ENCODE measurements around the gene TLR2. TPM values are rescaled to one million over a fixed set of nuclear protein-coding genes. Genes with fewer than 3 reads are reported as not detected.

TLR2 gene
- total RNA-seq, 1 experiment from 2014 or later = 7.1 TPM

- intact Hi-C loops (cut with micrococcal nuclease) = no loop called here
- TF ChIP-seq EZH2phosphoT487 (IDR thresholded peaks at IDR 0.05; ENCODE audit: borderline replicate concordance, low read length) (no peak), EZH2 (IDR thresholded peaks at IDR 0.05; ENCODE audit: low read length, unreplicated experiment) (no peak), CTCF (conservative IDR thresholded peaks at IDR 0.05; ENCODE audit: low read depth, low read length) (no peak)
- POLR2A ChIA-PET (ENCODE audit: unreplicated experiment) = no interaction called here
- CTCF ChIA-PET = no interaction called here
- BruUV-seq (replicated peaks) = no TSS peak
- no peak overlapping the region for H3K4me3 ChIP-seq (ENCODE audit: low read length)
- no peak overlapping the region for H3K9ac ChIP-seq (ENCODE audit: low read length)
- no peaks in the 10 kb centered on the region for H3K27me3 ChIP-seq (ENCODE audit: low read length)
- no peak overlapping the region for H2AFZ ChIP-seq (ENCODE audit: low read length)
- no peak for DNase-seq
- H3K9me3 ChIP-seq (ENCODE audit: low read length) = no peaks in the 10 kb centered on the region
- no peaks in the 10 kb centered on the region for H3K9me2 ChIP-seq (replicated peaks; ENCODE audit: low read length)
- H3K27ac ChIP-seq (ENCODE audit: low read length) = no peak overlapping the region
- ATAC-seq = no peak
- H3K4me2 ChIP-seq (ENCODE audit: low read length) = no peak overlapping the region
- peaks cover 26% of the 10 kb centered on the region for H3K4me1 ChIP-seq (ENCODE audit: insufficient read depth, low read length)
- no peaks in the 10 kb centered on the region for H3K36me3 ChIP-seq (ENCODE audit: low read depth, low read length)
- no peaks in the 10 kb centered on the region for H4K20me1 ChIP-seq (ENCODE audit: low read length)
- H3K79me2 ChIP-seq (ENCODE audit: low read length) = no peaks in the 10 kb centered on the region
- peaks cover 7% of the 10 kb centered on the region for H3F3A ChIP-seq (ENCODE audit: low read length, unreplicated experiment)
These were observed 29.0 kb upstream of the TLR2 start for GRCh38 chr4:153655002-153655541.

- no peaks in the 10 kb centered on the region for H4K20me1 ChIP-seq (ENCODE audit: low read length)
- H3K4me2 ChIP-seq (ENCODE audit: low read length) = no peak overlapping the region
- H3K27me3 ChIP-seq (ENCODE audit: low read length) = no peaks in the 10 kb centered on the region
- no peaks in the 10 kb centered on the region for H3K9me2 ChIP-seq (replicated peaks; ENCODE audit: low read length)
- no peak overlapping the region for H3K4me3 ChIP-seq (ENCODE audit: low read length)
- BruUV-seq (replicated peaks) = no TSS peak
- no peak overlapping the region for H2AFZ ChIP-seq (ENCODE audit: low read length)
- H3K79me2 ChIP-seq (ENCODE audit: low read length) = no peaks in the 10 kb centered on the region
- no peak overlapping the region for H3K9ac ChIP-seq (ENCODE audit: low read length)
- ChIA-PET CTCF (no interaction called here), POLR2A (ENCODE audit: unreplicated experiment) (no interaction called here)
- intact Hi-C loops (cut with micrococcal nuclease) = no loop called here
- DNase-seq (no peak), ATAC-seq (no peak)
- H3F3A ChIP-seq (ENCODE audit: low read length, unreplicated experiment) = peaks cover 7% of the 10 kb centered on the region
- peaks cover 26% of the 10 kb centered on the region for H3K4me1 ChIP-seq (ENCODE audit: insufficient read depth, low read length)
- no peak overlapping the region for H3K27ac ChIP-seq (ENCODE audit: low read length)
- no peaks in the 10 kb centered on the region for H3K36me3 ChIP-seq (ENCODE audit: low read depth, low read length)
- TF ChIP-seq EZH2phosphoT487 (IDR thresholded peaks at IDR 0.05; ENCODE audit: borderline replicate concordance, low read length) = no peak
- no peak for TF ChIP-seq CTCF (conservative IDR thresholded peaks at IDR 0.05; ENCODE audit: low read depth, low read length)
- TF ChIP-seq EZH2 (IDR thresholded peaks at IDR 0.05; ENCODE audit: low read length, unreplicated experiment) = no peak
- H3K9me3 ChIP-seq (ENCODE audit: low read length) = no peaks in the 10 kb centered on the region
These were observed 28.2 kb upstream of the TLR2 start for GRCh38 chr4:153655928-153656327.

GRCh38 chr4:153661215-153661822 is 22.8 kb upstream of the TLR2 start:
- CTCF ChIA-PET = no interaction called here

More at GRCh38 chr4:153661215-153661822, 22.8 kb upstream of the TLR2 start:
- Histone ChIP-seq H3K9me2 (replicated peaks; ENCODE audit: low read length) (no peaks in the 10 kb centered on the region), H3F3A (ENCODE audit: low read length, unreplicated experiment) (no peaks in the 10 kb centered on the region), H3K79me2 (ENCODE audit: low read length) (no peaks in the 10 kb centered on the region), H3K36me3 (ENCODE audit: low read depth, low read length) (no peaks in the 10 kb centered on the region), H3K9ac (ENCODE audit: low read length) (no peak overlapping the region), H4K20me1 (ENCODE audit: low read length) (no peaks in the 10 kb centered on the region), H3K4me3 (ENCODE audit: low read length) (no peak overlapping the region), H3K4me1 (ENCODE audit: insufficient read depth, low read length) (no peaks in the 10 kb centered on the region), H3K27ac (ENCODE audit: low read length) (no peak overlapping the region), H3K9me3 (ENCODE audit: low read length) (no peaks in the 10 kb centered on the region), H3K27me3 (ENCODE audit: low read length) (no peaks in the 10 kb centered on the region), H3K4me2 (ENCODE audit: low read length) (no peak overlapping the region), H2AFZ (ENCODE audit: low read length) (no peak overlapping the region)
- no peak for ATAC-seq
- intact Hi-C loops (cut with micrococcal nuclease) = no loop called here
- TF ChIP-seq EZH2 (IDR thresholded peaks at IDR 0.05; ENCODE audit: low read length, unreplicated experiment) (no peak), CTCF (conservative IDR thresholded peaks at IDR 0.05; ENCODE audit: low read depth, low read length) (no peak), EZH2phosphoT487 (IDR thresholded peaks at IDR 0.05; ENCODE audit: borderline replicate concordance, low read length) (no peak)
- POLR2A ChIA-PET (ENCODE audit: unreplicated experiment) = interaction anchor here (0.5 kb wide), 1 partner anchor 9 kb away, joined by 11 read pairs; no protein-coding TSS in a partner anchor
- DNase-seq = no peak
- no TSS peak for BruUV-seq (replicated peaks)
